ENCODE results near the gene ARL14EP.

- TF ChIP-seq, protein P1, sequence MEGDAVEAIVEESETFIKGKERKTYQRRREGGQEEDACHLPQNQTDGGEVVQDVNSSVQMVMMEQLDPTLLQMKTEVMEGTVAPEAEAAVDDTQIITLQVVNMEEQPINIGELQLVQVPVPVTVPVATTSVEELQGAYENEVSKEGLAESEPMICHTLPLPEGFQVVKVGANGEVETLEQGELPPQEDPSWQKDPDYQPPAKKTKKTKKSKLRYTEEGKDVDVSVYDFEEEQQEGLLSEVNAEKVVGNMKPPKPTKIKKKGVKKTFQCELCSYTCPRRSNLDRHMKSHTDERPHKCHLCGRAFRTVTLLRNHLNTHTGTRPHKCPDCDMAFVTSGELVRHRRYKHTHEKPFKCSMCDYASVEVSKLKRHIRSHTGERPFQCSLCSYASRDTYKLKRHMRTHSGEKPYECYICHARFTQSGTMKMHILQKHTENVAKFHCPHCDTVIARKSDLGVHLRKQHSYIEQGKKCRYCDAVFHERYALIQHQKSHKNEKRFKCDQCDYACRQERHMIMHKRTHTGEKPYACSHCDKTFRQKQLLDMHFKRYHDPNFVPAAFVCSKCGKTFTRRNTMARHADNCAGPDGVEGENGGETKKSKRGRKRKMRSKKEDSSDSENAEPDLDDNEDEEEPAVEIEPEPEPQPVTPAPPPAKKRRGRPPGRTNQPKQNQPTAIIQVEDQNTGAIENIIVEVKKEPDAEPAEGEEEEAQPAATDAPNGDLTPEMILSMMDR (IDR thresholded peaks at IDR 0.05), result no peak
- TF ChIP-seq POLR2AphosphoS5 (IDR thresholded peaks at IDR 0.05), result no peak
- TF ChIP-seq POLR2A (IDR thresholded peaks at IDR 0.05), result no peak
Observed at GRCh38 chr11:30329150-30329940, 6.4 kb downstream of the ARL14EP start.
